ENCODE data around the gene LGALS16.
"Not testable (repeated sequence)": the region's sequence is repeated elsewhere in the genome, so short reads cannot be mapped to it uniquely, and the experiment has no call there.

Gene LGALS16, protein sequence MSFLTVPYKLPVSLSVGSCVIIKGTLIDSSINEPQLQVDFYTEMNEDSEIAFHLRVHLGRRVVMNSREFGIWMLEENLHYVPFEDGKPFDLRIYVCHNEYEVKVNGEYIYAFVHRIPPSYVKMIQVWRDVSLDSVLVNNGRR

DNA sequence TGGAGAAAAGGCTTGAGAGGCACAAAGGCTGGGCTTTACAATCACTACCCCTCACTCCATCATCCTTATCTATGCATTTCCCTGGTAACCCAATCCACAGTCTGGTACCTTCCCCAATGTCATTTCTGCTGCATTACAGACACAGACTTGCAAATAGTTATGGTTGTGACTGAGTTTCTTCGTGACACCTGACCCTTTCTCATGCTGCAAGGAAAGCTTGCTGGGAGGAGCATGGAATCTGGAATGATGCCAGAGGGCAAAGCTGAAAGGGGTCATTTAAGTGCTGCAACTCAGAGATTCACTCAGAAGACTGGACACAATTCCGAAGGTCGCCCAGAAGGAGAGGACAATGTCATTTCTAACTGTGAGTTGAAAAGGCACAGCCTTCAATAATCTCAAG, at the start of gene LGALS16:
TSS of gene LGALS16 (plus strand) at position 301 of the 400 bp plus-strand sequence. CDS start at position 350, 49 bp downstream.
- DNase-seq (ENCODE audit: low read depth in 3 of 3, low spot score in 1 of 3): no peak

- no peak for DNase-seq (ENCODE audit: low read depth in 3 of 3, low spot score in 1 of 3)
These were observed 48.7 kb upstream of the LGALS16 start for GRCh38 chr19:39607021-39607420.

- no peak for DNase-seq (ENCODE audit: low read depth in 3 of 3, low spot score in 1 of 3)
These were observed 48.2 kb upstream of the LGALS16 start for GRCh38 chr19:39607561-39607960.

GRCh38 chr19:39613597-39613996, 42.1 kb upstream of the LGALS16 start:
- no peak for DNase-seq (ENCODE audit: low read depth in 3 of 3, low spot score in 1 of 3)

GRCh38 chr19:39617745-39618144, 38.0 kb upstream of the LGALS16 start:
- DNase-seq (ENCODE audit: low read depth in 3 of 3, low spot score in 1 of 3): no peak

DNA sequence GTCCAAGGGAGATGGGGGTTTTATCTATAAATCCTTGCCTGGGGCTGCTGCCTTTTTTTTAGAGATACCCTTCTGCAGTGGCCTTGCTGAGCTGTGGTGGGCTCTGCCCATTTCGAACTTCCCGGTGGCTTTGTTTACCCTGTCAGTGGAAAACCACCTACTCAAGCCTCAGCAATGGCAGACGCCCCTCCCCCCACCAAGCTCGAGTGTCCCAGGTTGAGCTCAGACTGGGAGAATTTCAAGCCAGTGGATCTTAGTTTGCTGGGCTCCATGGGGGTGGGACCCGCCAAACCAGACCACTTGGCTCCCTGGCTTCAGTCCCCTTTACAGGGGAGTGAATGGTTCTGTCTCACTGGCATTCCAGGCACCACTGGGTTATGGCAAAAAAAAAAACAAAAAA, 31.8 kb upstream of the LGALS16 start:
- DNase-seq (ENCODE audit: low read depth in 3 of 3, low spot score in 1 of 3): no peak

DNA sequence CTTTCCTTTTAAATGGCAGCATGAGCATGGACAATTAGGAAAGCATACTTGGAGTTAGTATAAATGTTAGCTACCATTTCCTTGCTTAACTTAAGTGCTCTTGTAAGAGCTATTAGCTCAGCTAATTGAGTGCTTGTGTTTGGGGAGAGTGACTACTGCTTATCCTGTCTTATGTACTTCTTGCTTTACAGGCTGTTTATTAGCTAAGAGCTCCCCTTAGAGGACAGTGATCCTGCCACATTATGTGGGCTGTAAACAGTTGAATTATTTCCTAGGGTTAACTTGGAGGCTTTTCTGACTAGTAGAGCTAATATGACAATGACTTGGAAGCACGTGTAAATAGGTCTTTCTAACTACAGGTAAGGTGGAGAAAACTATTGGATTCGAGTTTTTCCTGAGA, 28.1 kb upstream of the LGALS16 start:
- DNase-seq (ENCODE audit: low read depth in 3 of 3, low spot score in 1 of 3): not testable (repeated sequence)

DNA sequence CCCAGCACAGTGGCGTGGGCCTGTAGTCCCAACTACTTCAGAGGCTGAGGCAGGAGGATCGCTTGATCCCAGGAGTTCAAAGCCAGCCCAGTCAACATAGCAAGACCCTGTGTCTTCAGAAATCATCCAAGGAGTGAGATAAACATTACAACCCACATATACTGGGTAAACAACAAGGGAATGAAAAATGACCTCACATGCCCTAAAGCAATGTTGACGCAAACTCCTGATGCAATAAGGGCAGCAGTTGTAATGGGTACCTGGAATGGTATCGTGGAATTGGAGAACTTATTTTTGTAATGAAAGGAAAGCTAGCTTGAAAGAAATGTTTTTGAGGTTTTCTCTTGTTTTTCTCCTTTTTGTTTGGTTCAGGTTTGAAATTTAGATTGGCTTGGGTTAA, 24.5 kb upstream of the LGALS16 start:
- no peak for DNase-seq (ENCODE audit: low read depth in 3 of 3, low spot score in 1 of 3)

GRCh38 chr19:39631626-39632025, 24.1 kb upstream of the LGALS16 start:
- DNase-seq (ENCODE audit: low read depth in 3 of 3, low spot score in 1 of 3): no peak

- no peak for DNase-seq (ENCODE audit: low read depth in 3 of 3, low spot score in 1 of 3)
These were observed 17.8 kb upstream of the LGALS16 start for GRCh38 chr19:39637891-39638290.

GRCh38 chr19:39641773-39642172, 13.9 kb upstream of the LGALS16 start:
- DNase-seq (ENCODE audit: low read depth in 3 of 3, low spot score in 1 of 3): no peak

GRCh38 chr19:39643591-39643990, 12.1 kb upstream of the LGALS16 start:
- DNase-seq (ENCODE audit: low read depth in 3 of 3, low spot score in 1 of 3): no peak

GRCh38 chr19:39645800-39646411, 9.8 kb upstream of the LGALS16 start:
- no peak for DNase-seq (ENCODE audit: low read depth in 3 of 3, low spot score in 1 of 3)

- no peak for DNase-seq (ENCODE audit: low read depth in 3 of 3, low spot score in 1 of 3)
These were observed 7.8 kb upstream of the LGALS16 start for GRCh38 chr19:39647918-39648317.

GRCh38 chr19:39659791-39660190, 4.1 kb downstream of the LGALS16 start:
- no peak for DNase-seq (ENCODE audit: low read depth in 3 of 3, low spot score in 1 of 3)

GRCh38 chr19:39660661-39661060, 4.9 kb downstream of the LGALS16 start:
- no peak for DNase-seq (ENCODE audit: low read depth in 3 of 3, low spot score in 1 of 3)

GRCh38 chr19:39661565-39661964, 5.9 kb downstream of the LGALS16 start:
- DNase-seq (ENCODE audit: low read depth in 3 of 3, low spot score in 1 of 3): no peak

- not testable (repeated sequence) for DNase-seq (ENCODE audit: low read depth in 3 of 3, low spot score in 1 of 3)
These were observed 14.1 kb downstream of the LGALS16 start for GRCh38 chr19:39669860-39670259.

DNA sequence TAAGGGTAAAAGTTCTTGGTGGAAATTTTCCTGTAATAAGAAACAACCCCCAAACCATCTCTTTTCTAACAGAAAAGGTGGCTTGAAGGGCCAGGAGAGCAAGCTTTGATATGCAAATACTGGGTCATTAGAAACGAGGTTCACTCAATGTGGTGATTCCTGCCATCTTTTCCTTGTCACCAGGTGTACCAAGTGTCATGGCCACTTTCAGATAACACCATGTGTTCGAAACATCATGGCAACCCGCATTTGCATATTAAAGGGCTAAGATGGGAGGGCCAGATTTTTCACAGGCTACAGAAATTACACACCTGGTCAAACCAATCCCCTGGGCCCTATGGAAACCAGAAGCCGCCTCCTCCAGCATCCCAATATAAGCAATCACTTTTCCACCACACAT, 15.3 kb downstream of the LGALS16 start:
- no peak for DNase-seq (ENCODE audit: low read depth in 3 of 3, low spot score in 1 of 3)

GRCh38 chr19:39671739-39672363, 16.1 kb downstream of the LGALS16 start:
- peak in 2 of 3 donors; percentile 15 to 22 for DNase-seq (ENCODE audit: low read depth in 3 of 3, low spot score in 1 of 3)

GRCh38 chr19:39672473-39672872, 16.8 kb downstream of the LGALS16 start:
- no peak for DNase-seq (ENCODE audit: low read depth in 3 of 3, low spot score in 1 of 3)

DNA sequence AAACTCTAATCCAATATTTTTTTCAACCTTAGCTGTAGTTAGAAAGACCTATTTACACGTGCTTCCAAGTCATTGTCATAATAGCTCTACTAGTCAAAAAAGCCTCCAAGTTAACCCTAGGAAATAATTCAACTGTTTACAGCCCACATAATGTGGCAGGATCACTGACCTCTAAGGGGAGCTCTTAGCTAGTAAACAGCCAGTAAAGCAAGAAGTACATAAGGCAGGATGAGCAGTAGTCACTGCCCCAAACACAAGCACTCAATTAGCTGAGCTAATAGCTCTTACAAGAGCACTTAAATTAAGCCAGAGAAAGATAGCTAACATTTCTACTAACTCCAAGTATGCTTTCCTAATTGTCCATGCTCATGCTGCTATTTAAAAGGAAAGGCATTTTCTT, 18.1 kb downstream of the LGALS16 start:
- not testable (repeated sequence) for DNase-seq (ENCODE audit: low read depth in 3 of 3, low spot score in 1 of 3)

- no peak for DNase-seq (ENCODE audit: low read depth in 3 of 3, low spot score in 1 of 3)
These were observed 20.3 kb downstream of the LGALS16 start for GRCh38 chr19:39676004-39676403.
